SK-N-SH (cell line): ENCODE data around the gene GPATCH11. TPM values are rescaled to one million over a fixed set of nuclear protein-coding genes. Genes with fewer than 3 reads are reported as not detected.

Experiments used
- CTCF ChIA-PET: fragments of 300-600, 350-600 bp; formaldehyde crosslinking; extraction: SDS; loops from one replicate; lab custom pipeline; 2021; lab: Yijun Ruan, JAX
- POLR2A ChIA-PET: fragments of 350-600 bp; sonication (Branson Sonifier 250); formaldehyde crosslinking; extraction: SDS; loops from one replicate; lab custom pipeline; 2020; ENCODE audit warnings: antibody characterized with exemption, inconsistent platforms; lab: Yijun Ruan, JAX
- DNase-seq: peaks from one replicate; pipeline ENCODE4 v3.0.0; 2012
- H2AFZ ChIP-seq: fragments of 200-600 bp; sonication (generic); 2 replicates; pipeline ENCODE4 v1.8.1; 2016; ENCODE audit warnings: antibody characterized with exemption, mild to moderate bottlenecking, low read depth
- H3F3A ChIP-seq: fragments of 200-600 bp; sonication (generic); replicated peaks from 2 replicates; pipeline ENCODE3; 2016; ENCODE audit warnings: antibody characterized with exemption, mild to moderate bottlenecking; ENCODE audit not compliant: insufficient read depth
- H3K27ac ChIP-seq, 2 experiments: fragments of 200-500 bp in 1 of 2; fragments of 200-600 bp in 1 of 2; sonication (Bioruptor generic) in 1 of 2; sonication (generic), shearing (Covaris generic) in 1 of 2; 2 replicates each; pipeline versions ENCODE4 v1.5.1 to v1.6.1; 2014 to 2016; ENCODE audit warnings: low read depth in 2 of 2, inconsistent platforms in 1 of 2, low read length in 1 of 2, mild to moderate bottlenecking in 1 of 2, mixed read lengths in 1 of 2
- H3K27me3 ChIP-seq: fragments of 200-600 bp; sonication (generic), shearing (Covaris generic); 2 replicates; pipeline ENCODE4 v1.6.1; 2016; ENCODE audit warnings: mixed run types; ENCODE audit not compliant: insufficient read depth
- H3K36me3 ChIP-seq, 2 experiments: fragments of 200-500 bp in 1 of 2; fragments of 200-600 bp in 1 of 2; sonication (Bioruptor generic) in 1 of 2; sonication (generic) in 1 of 2; replicated peaks in 1 of 2; 2 replicates each; pipeline versions ENCODE3 to v1.5.1; 2014 to 2016; ENCODE audit warnings: low read length in 1 of 2, mild to moderate bottlenecking in 1 of 2; ENCODE audit not compliant: insufficient read depth in 2 of 2, control insufficient read depth in 1 of 2
- H3K4me1 ChIP-seq, 2 experiments: fragments of 200-500 bp in 1 of 2; fragments of 200-600 bp in 1 of 2; sonication (Bioruptor generic) in 1 of 2; sonication (generic), shearing (Covaris generic) in 1 of 2; 2 replicates each; pipeline versions ENCODE4 v1.5.1 to v1.6.1; 2014 to 2016; ENCODE audit warnings: low read depth in 1 of 2, low read length in 1 of 2, mixed run types in 1 of 2; ENCODE audit not compliant: insufficient read depth in 2 of 2, control insufficient read depth in 1 of 2
- H3K4me2 ChIP-seq: fragments of 200-600 bp; sonication (generic), shearing (Covaris generic); 2 replicates; pipeline ENCODE4 v1.6.1; 2017; ENCODE audit warnings: mixed run types
- H3K4me3 ChIP-seq, 2 experiments: fragments of 200-500 bp in 1 of 2; fragments of 200-600 bp in 1 of 2; sonication (Bioruptor generic) in 1 of 2; sonication (generic), shearing (Covaris generic) in 1 of 2; 2 replicates each; pipeline versions ENCODE4 v1.5.1 to v1.8.1; 2014 to 2016; ENCODE audit warnings: low read depth in 2 of 2, inconsistent platforms in 1 of 2, low read length in 1 of 2, mild to moderate bottlenecking in 1 of 2, mixed read lengths in 1 of 2, moderate library complexity in 1 of 2
- H3K79me2 ChIP-seq: fragments of 200-600 bp; sonication (generic); 2 replicates; pipeline ENCODE4 v1.8.1; 2017; ENCODE audit warnings: mild to moderate bottlenecking; ENCODE audit not compliant: insufficient read depth
- H3K9ac ChIP-seq: fragments of 200-600 bp; sonication (generic); 2 replicates; pipeline ENCODE4 v1.6.1; 2017; ENCODE audit warnings: mixed run types
- H3K9me2 ChIP-seq: fragments of 200-600 bp; sonication (generic); 2 replicates; pipeline ENCODE4 v1.6.1; 2017; ENCODE audit warnings: mixed run types
- H3K9me3 ChIP-seq: fragments of 200-600 bp; sonication (generic); 2 replicates; pipeline ENCODE4 v1.6.1; 2017; ENCODE audit warnings: mixed run types, mild to moderate bottlenecking, moderate library complexity
- H4K20me1 ChIP-seq: fragments of 200-600 bp; sonication (generic); 2 replicates; pipeline ENCODE4 v1.6.1; 2017; ENCODE audit warnings: mild to moderate bottlenecking, mixed run types; ENCODE audit not compliant: insufficient read depth
- CTCF ChIP-seq: fragments of 200-600 bp; sonication (generic); IDR thresholded peaks from 2 replicates; pipeline ENCODE4 v1.6.1; 2017; ENCODE audit warnings: antibody characterized with exemption, mild to moderate bottlenecking, moderate library complexity
- FOXM1 ChIP-seq: IDR thresholded peaks from 2 replicates; pipeline ENCODE4 v1.4.0; 2012; ENCODE audit warnings: low read depth, mild to moderate bottlenecking
- JUND ChIP-seq: IDR thresholded peaks from 2 replicates; pipeline ENCODE4 v1.4.0; 2012
- MXI1 ChIP-seq: IDR thresholded peaks from 2 replicates; pipeline ENCODE4 v1.6.1; 2012; ENCODE audit warnings: mild to moderate bottlenecking, low read depth, low read length, improper control_type of control experiment
- NFIC ChIP-seq: IDR thresholded peaks from 2 replicates; pipeline ENCODE4 v1.4.0; 2012; ENCODE audit warnings: borderline replicate concordance
- RAD21 ChIP-seq: IDR thresholded peaks from 2 replicates; pipeline ENCODE4 v1.6.1; 2012; ENCODE audit warnings: mild to moderate bottlenecking, low read length
- RCOR1 ChIP-seq: fragments of 150-350 bp; IDR thresholded peaks from 2 replicates; pipeline ENCODE4 v1.6.1; 2017; ENCODE audit warnings: antibody characterized with exemption, low read length
- YY1 ChIP-seq: IDR thresholded peaks from 2 replicates; pipeline ENCODE4 v1.4.0; 2012; ENCODE audit warnings: low read depth, mild to moderate bottlenecking
- WGBS: methylation state at CpG from one replicate; pipeline ENCODE4 v1.1.6; 2017; ENCODE audit warnings: low lambda C conversion rate; 5-methylcytosine and 5-hydroxymethylcytosine counted together
- polyA plus RNA-seq, 3 experiments: library from polyadenylated mRNA; depleted of rRNA; stranded (reverse); fragments of >200 nt; gene quantifications; 2 replicates each; pipeline ENCODE4 v1.2.3, GENCODE V29; 2012
- TF ChIP-seq, protein P1 (sequence below): IDR thresholded peaks from 2 replicates; pipeline ENCODE4 v1.6.1; 2012; ENCODE audit warnings: mild to moderate bottlenecking, low read depth, low read length, moderate library complexity
- TF ChIP-seq, protein P2 (sequence below): fragments of 150-350 bp; IDR thresholded peaks from 2 replicates; pipeline ENCODE4 v1.6.1; 2017; ENCODE audit warnings: antibody characterized with exemption, low read length, low read depth, borderline replicate concordance

Gene GPATCH11
- polyA plus RNA-seq, 1 of the 3 experiments (the other 2 are of a cell fraction), result 2.9 TPM

DNA sequence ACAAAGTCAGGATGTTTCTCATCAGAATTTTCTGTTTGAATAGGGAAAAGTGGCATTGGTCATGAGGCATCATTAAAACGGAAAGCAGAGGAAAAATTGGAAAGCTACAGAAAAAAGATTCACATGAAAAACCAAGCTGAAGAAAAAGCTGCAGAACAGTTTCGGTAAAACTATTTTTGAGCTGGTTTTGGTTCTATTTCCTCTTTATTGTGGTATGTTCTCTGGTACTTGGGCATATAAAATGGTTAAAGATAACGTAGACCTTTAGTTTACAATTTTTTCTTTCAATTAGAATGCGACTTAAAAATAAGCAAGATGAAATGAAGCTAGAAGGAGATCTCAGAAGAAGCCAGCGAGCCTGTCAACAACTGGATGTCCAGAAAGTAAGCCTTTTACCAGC lies 7.6 kb downstream of the GPATCH11 start:
- WGBS, result 95% methylated on average over 5 of the region's 5 CpGs

More for the DNA sequence above, 7.6 kb downstream of the GPATCH11 start:
- no peaks in the 10 kb centered on the region for H3F3A ChIP-seq
- H3K4me2 ChIP-seq, result no peak overlapping the region
- ChIA-PET CTCF (interaction anchor here (0.6 kb wide), 1 partner anchor 219 kb away, joined by 3 read pairs; no protein-coding TSS in a partner anchor), POLR2A (no interaction called here)
- H3K27me3 ChIP-seq, result no peaks in the 10 kb centered on the region
- H3K27ac ChIP-seq, result no peak overlapping the region
- no peak for DNase-seq
- peaks cover 62 to 63% of the 10 kb centered on the region in 2 experiments for H3K36me3 ChIP-seq
- H3K9ac ChIP-seq, result no peak overlapping the region
- no peak overlapping the region for H2AFZ ChIP-seq
- no peak overlapping the region for H3K4me3 ChIP-seq
- no peaks in the 10 kb centered on the region for H3K9me2 ChIP-seq
- H3K79me2 ChIP-seq, result no peaks in the 10 kb centered on the region; the same call in 1 of the 2 replicates
- TF ChIP-seq NFIC (no peak), MXI1 (no peak), RAD21 (no peak), RCOR1 (no peak), YY1 (no peak), JUND (no peak), FOXM1 (no peak), CTCF (no peak)
- TF ChIP-seq, protein P1, sequence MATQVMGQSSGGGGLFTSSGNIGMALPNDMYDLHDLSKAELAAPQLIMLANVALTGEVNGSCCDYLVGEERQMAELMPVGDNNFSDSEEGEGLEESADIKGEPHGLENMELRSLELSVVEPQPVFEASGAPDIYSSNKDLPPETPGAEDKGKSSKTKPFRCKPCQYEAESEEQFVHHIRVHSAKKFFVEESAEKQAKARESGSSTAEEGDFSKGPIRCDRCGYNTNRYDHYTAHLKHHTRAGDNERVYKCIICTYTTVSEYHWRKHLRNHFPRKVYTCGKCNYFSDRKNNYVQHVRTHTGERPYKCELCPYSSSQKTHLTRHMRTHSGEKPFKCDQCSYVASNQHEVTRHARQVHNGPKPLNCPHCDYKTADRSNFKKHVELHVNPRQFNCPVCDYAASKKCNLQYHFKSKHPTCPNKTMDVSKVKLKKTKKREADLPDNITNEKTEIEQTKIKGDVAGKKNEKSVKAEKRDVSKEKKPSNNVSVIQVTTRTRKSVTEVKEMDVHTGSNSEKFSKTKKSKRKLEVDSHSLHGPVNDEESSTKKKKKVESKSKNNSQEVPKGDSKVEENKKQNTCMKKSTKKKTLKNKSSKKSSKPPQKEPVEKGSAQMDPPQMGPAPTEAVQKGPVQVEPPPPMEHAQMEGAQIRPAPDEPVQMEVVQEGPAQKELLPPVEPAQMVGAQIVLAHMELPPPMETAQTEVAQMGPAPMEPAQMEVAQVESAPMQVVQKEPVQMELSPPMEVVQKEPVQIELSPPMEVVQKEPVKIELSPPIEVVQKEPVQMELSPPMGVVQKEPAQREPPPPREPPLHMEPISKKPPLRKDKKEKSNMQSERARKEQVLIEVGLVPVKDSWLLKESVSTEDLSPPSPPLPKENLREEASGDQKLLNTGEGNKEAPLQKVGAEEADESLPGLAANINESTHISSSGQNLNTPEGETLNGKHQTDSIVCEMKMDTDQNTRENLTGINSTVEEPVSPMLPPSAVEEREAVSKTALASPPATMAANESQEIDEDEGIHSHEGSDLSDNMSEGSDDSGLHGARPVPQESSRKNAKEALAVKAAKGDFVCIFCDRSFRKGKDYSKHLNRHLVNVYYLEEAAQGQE, result no peak
- TF ChIP-seq, protein P2, sequence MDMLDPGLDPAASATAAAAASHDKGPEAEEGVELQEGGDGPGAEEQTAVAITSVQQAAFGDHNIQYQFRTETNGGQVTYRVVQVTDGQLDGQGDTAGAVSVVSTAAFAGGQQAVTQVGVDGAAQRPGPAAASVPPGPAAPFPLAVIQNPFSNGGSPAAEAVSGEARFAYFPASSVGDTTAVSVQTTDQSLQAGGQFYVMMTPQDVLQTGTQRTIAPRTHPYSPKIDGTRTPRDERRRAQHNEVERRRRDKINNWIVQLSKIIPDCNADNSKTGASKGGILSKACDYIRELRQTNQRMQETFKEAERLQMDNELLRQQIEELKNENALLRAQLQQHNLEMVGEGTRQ, result no peak
- no peaks in the 10 kb centered on the region for H3K4me1 ChIP-seq
- no peaks in the 10 kb centered on the region for H4K20me1 ChIP-seq
- H3K9me3 ChIP-seq, result no peaks in the 10 kb centered on the region
